ENCODE measurements around the gene C10orf53.

DNA sequence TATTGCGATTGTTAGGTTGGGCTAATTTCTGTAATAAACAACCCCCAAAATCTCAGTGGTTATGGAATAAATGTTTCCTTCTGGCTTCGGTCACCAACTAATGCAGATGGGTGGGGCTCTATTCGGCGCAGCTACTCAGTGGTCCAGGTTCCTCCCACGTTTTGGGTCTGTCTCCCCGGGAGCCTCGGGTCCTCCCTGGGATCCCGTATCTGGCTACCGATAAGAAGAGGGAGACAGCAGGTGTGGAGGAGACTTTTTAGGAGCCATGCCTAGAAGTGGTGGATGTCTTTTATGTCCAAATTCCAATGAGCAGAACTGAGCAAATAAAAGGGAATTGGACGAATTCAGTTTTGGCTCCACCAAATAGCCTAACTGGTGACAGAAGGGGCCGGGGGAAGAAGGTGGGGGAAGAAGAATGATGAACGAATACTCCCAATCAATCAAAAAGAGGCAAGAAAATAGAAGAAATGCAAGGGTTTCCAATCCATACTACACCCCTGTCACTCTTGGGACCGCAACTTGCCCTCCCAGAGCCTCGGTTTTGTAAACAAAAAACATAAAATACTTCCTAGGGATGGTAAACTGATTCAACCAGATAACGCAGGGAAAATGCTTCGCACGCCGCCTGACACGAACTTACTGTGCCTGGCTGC lies 498 bp upstream of the C10orf53 start:
- no peak for TF ChIP-seq EZH2 (IDR thresholded peaks at IDR 0.05)
- no peak for TF ChIP-seq POLR2AphosphoS5 (IDR thresholded peaks at IDR 0.05; ENCODE audit: borderline replicate concordance, low read depth, low read length)
- TF ChIP-seq FOXP2 (optimal IDR thresholded peaks at IDR 0.05; ENCODE audit: control extremely low read depth, extremely low read length, insufficient read depth): no peak
